ENCODE measurements around the gene GNAS. TPM values are rescaled to one million over a fixed set of nuclear protein-coding genes. Genes with fewer than 3 reads are reported as not detected.

Gene GNAS
- total RNA-seq, 2 experiments from 2014 or later: 658 to 692 TPM

- ChIA-PET POLR2A (no interaction called here), CTCF (no interaction called here)
- no peak for DNase-seq
- no peak overlapping the region for H3K27ac Mint-ChIP-seq
- no peaks in the 10 kb centered on the region for H3K9me3 Mint-ChIP-seq
- H3K4me1 Mint-ChIP-seq (ENCODE audit: low read depth): no peaks in the 10 kb centered on the region
- intact Hi-C loops (cut with micrococcal nuclease): no loop called here
- H3K36me3 Mint-ChIP-seq: no peaks in the 10 kb centered on the region
- H3K27me3 Mint-ChIP-seq: peaks cover 19% of the 10 kb centered on the region
- H3K4me3 Mint-ChIP-seq: no peak overlapping the region
Measured at GRCh38 chr20:58833921-58834320, 18.6 kb upstream of the GNAS start.

GRCh38 chr20:58835231-58835630 is 17.3 kb upstream of the GNAS start:
- CTCF ChIA-PET: no interaction called here
- H3K36me3 Mint-ChIP-seq: no peaks in the 10 kb centered on the region
- peaks cover 2% of the 10 kb centered on the region for H3K4me1 Mint-ChIP-seq (ENCODE audit: low read depth)

GRCh38 chr20:58836616-58837204 is 15.8 kb upstream of the GNAS start:
- Mint-ChIP-seq H3K4me3 (no peak overlapping the region), H3K36me3 (no peaks in the 10 kb centered on the region), H3K9me3 (no peaks in the 10 kb centered on the region), H3K4me1 (ENCODE audit: low read depth) (peaks cover 3% of the 10 kb centered on the region), H3K27me3 (peaks cover 35% of the 10 kb centered on the region), H3K27ac (no peak overlapping the region)
- DNase-seq: no peak
- CTCF ChIA-PET: interaction anchor here (1.0 kb wide), 1 partner anchor 567 kb away, joined by 3 read pairs; no protein-coding TSS in a partner anchor
- intact Hi-C loops (cut with micrococcal nuclease): no loop called here
- POLR2A ChIA-PET: no interaction called here

More at GRCh38 chr20:58835231-58835630, 17.3 kb upstream of the GNAS start:
- POLR2A ChIA-PET: no interaction called here
- no peak overlapping the region for H3K27ac Mint-ChIP-seq
- peaks cover 22% of the 10 kb centered on the region for H3K27me3 Mint-ChIP-seq
- H3K9me3 Mint-ChIP-seq: no peaks in the 10 kb centered on the region
- no peak overlapping the region for H3K4me3 Mint-ChIP-seq
- intact Hi-C loops (cut with micrococcal nuclease): no loop called here
- no peak for DNase-seq

GRCh38 chr20:58837717-58838116 is 14.8 kb upstream of the GNAS start:
- intact Hi-C loops (cut with micrococcal nuclease): no loop called here
- peaks cover 46% of the 10 kb centered on the region for H3K27me3 Mint-ChIP-seq
- H3K27ac Mint-ChIP-seq: no peak overlapping the region
- CTCF ChIA-PET: interaction anchor here (1.0 to 2.5 kb wide), 2 partner anchors 356 to 566 kb away, joined by 3 to 8 read pairs; no protein-coding TSS in a partner anchor
- H3K9me3 Mint-ChIP-seq: no peaks in the 10 kb centered on the region
- peaks cover 3% of the 10 kb centered on the region for H3K4me1 Mint-ChIP-seq (ENCODE audit: low read depth)
- no peak overlapping the region for H3K4me3 Mint-ChIP-seq
- no peak for DNase-seq
- POLR2A ChIA-PET: no interaction called here
- no peaks in the 10 kb centered on the region for H3K36me3 Mint-ChIP-seq

GRCh38 chr20:58838174-58838573 is 14.3 kb upstream of the GNAS start:
- no peak overlapping the region for H3K4me3 Mint-ChIP-seq
- ChIA-PET CTCF (interaction anchor here (1.2 to 2.5 kb wide), 3 partner anchors 357 to 658 kb away, joined by 3 to 8 read pairs (median 3); no protein-coding TSS in a partner anchor), POLR2A (no interaction called here)
- H3K27ac Mint-ChIP-seq: no peak overlapping the region
- no peaks in the 10 kb centered on the region for H3K9me3 Mint-ChIP-seq
- DNase-seq: no peak
- peaks cover 3% of the 10 kb centered on the region for H3K4me1 Mint-ChIP-seq (ENCODE audit: low read depth)
- H3K36me3 Mint-ChIP-seq: no peaks in the 10 kb centered on the region
- intact Hi-C loops (cut with micrococcal nuclease): no loop called here
- H3K27me3 Mint-ChIP-seq: peaks cover 48% of the 10 kb centered on the region

- intact Hi-C loops (cut with micrococcal nuclease): no loop called here
- Mint-ChIP-seq H3K27me3 (peaks cover 51% of the 10 kb centered on the region), H3K9me3 (no peaks in the 10 kb centered on the region), H3K4me3 (no peak overlapping the region), H3K36me3 (no peaks in the 10 kb centered on the region), H3K4me1 (ENCODE audit: low read depth) (peaks cover 3% of the 10 kb centered on the region), H3K27ac (no peak overlapping the region)
- ChIA-PET POLR2A (interaction anchor here (0.9 to 1.5 kb wide), 2 partner anchors 187 to 189 kb away, joined by 3 to 5 read pairs; partner anchors contain the start of gene STX16), CTCF (interaction anchor here (0.7 to 2.5 kb wide), 9 partner anchors 10 to 657 kb away, joined by 3 to 8 read pairs (median 3); no protein-coding TSS in a partner anchor)
- DNase-seq: peak; percentile 65
Measured at GRCh38 chr20:58839474-58839874, 13.0 kb upstream of the GNAS start.

GRCh38 chr20:58839991-58840747 is 12.3 kb upstream of the GNAS start:
- Mint-ChIP-seq H3K27me3 (peaks cover 49% of the 10 kb centered on the region), H3K4me3 (peak overlapping the region; percentile 41), H3K36me3 (no peaks in the 10 kb centered on the region), H3K9me3 (no peaks in the 10 kb centered on the region), H3K27ac (no peak overlapping the region), H3K4me1 (ENCODE audit: low read depth) (peaks cover 3% of the 10 kb centered on the region)
- intact Hi-C loops (cut with micrococcal nuclease): loop anchor here (5.0 kb wide), 1 partner anchor 358 kb away; no protein-coding TSS in a partner anchor
- POLR2A ChIA-PET: interaction anchor here (0.9 to 1.5 kb wide), 2 partner anchors 188 to 190 kb away, joined by 3 to 5 read pairs; partner anchors contain the start of gene STX16
- no peak for DNase-seq
- CTCF ChIA-PET: interaction anchor here (0.7 to 2.5 kb wide), 6 partner anchors 11 to 600 kb away, joined by 3 to 8 read pairs (median 3); no protein-coding TSS in a partner anchor

- ChIA-PET POLR2A (no interaction called here), CTCF (no interaction called here)
- Mint-ChIP-seq H3K4me1 (ENCODE audit: low read depth) (peaks cover 3% of the 10 kb centered on the region), H3K27ac (no peak overlapping the region), H3K27me3 (peaks cover 52% of the 10 kb centered on the region), H3K4me3 (no peak overlapping the region), H3K36me3 (no peaks in the 10 kb centered on the region), H3K9me3 (no peaks in the 10 kb centered on the region)
- intact Hi-C loops (cut with micrococcal nuclease): loop anchor here (5.0 kb wide), 1 partner anchor 359 kb away; no protein-coding TSS in a partner anchor
- DNase-seq: no peak
Measured at GRCh38 chr20:58840816-58841538, 11.5 kb upstream of the GNAS start.

GRCh38 chr20:58841539-58842264 is 10.8 kb upstream of the GNAS start:
- no peaks in the 10 kb centered on the region for H3K9me3 Mint-ChIP-seq
- peaks cover 55% of the 10 kb centered on the region for H3K27me3 Mint-ChIP-seq
- H3K36me3 Mint-ChIP-seq: no peaks in the 10 kb centered on the region
- no peak overlapping the region for H3K27ac Mint-ChIP-seq
- CTCF ChIA-PET: no interaction called here
- no peak for DNase-seq
- POLR2A ChIA-PET: no interaction called here
- H3K4me3 Mint-ChIP-seq: no peak overlapping the region
- H3K4me1 Mint-ChIP-seq (ENCODE audit: low read depth): peaks cover 3% of the 10 kb centered on the region
- intact Hi-C loops (cut with micrococcal nuclease): loop anchor here (5.0 kb wide), 1 partner anchor 359 kb away; no protein-coding TSS in a partner anchor

GRCh38 chr20:58842276-58842675 is 10.2 kb upstream of the GNAS start:
- H3K9me3 Mint-ChIP-seq: no peaks in the 10 kb centered on the region
- no peak overlapping the region for H3K4me3 Mint-ChIP-seq
- intact Hi-C loops (cut with micrococcal nuclease): loop anchor here (5.0 kb wide), 1 partner anchor 360 kb away; no protein-coding TSS in a partner anchor
- no peak for DNase-seq
- CTCF ChIA-PET: no interaction called here
- POLR2A ChIA-PET: no interaction called here
- no peak overlapping the region for H3K27ac Mint-ChIP-seq
- peaks cover 5% of the 10 kb centered on the region for H3K4me1 Mint-ChIP-seq (ENCODE audit: low read depth)
- peaks cover 59% of the 10 kb centered on the region for H3K27me3 Mint-ChIP-seq
- no peaks in the 10 kb centered on the region for H3K36me3 Mint-ChIP-seq

GRCh38 chr20:58843128-58843556 is 9.4 kb upstream of the GNAS start:
- peaks cover 59% of the 10 kb centered on the region for H3K27me3 Mint-ChIP-seq
- H3K27ac Mint-ChIP-seq: no peak overlapping the region
- no peak for DNase-seq
- H3K9me3 Mint-ChIP-seq: no peaks in the 10 kb centered on the region
- intact Hi-C loops (cut with micrococcal nuclease): loop anchor here (5.0 kb wide), 1 partner anchor 361 kb away; no protein-coding TSS in a partner anchor
- ChIA-PET POLR2A (interaction anchor here (1.0 kb wide), 1 partner anchor 454 kb away, joined by 3 read pairs; the partner anchor contains the start of gene VAPB), CTCF (interaction anchor here (0.6 kb wide), 1 partner anchor 652 kb away, joined by 3 read pairs; no protein-coding TSS in a partner anchor)
- no peak overlapping the region for H3K4me3 Mint-ChIP-seq
- no peaks in the 10 kb centered on the region for H3K36me3 Mint-ChIP-seq
- peaks cover 14% of the 10 kb centered on the region for H3K4me1 Mint-ChIP-seq (ENCODE audit: low read depth)

Data from activated CD4-positive, alpha-beta memory T cell treated with anti-CD3 and anti-CD28 coated beads for 36 hours (primary cell).